Endothelial cell (in vitro differentiated cells): Measurements from ENCODE around the gene KDM8. TPM values are rescaled to one million over a fixed set of nuclear protein-coding genes. Genes with fewer than 3 reads are reported as not detected.

ENCODE experiments used
- DNase-seq: peaks from one replicate; pipeline ENCODE4 v3.0.0; 2021; ENCODE audit warnings: low spot score
- H3K27ac Mint-ChIP-seq: one replicate; pipeline ENCODE4 v1.8.0; 2021; ENCODE audit warnings: mixed read lengths, inconsistent platforms; ENCODE audit not compliant: unreplicated experiment
- H3K27me3 Mint-ChIP-seq: one replicate; pipeline ENCODE4 v1.8.0; 2021; ENCODE audit warnings: mild to moderate bottlenecking, moderate library complexity, mixed read lengths, inconsistent platforms; ENCODE audit not compliant: unreplicated experiment
- H3K36me3 Mint-ChIP-seq: one replicate; pipeline ENCODE4 v1.8.0; 2021; ENCODE audit warnings: mild to moderate bottlenecking, low read depth, mixed read lengths, inconsistent platforms; ENCODE audit not compliant: unreplicated experiment
- H3K4me1 Mint-ChIP-seq: one replicate; pipeline ENCODE4 v1.8.0; 2021; ENCODE audit warnings: mild to moderate bottlenecking, mixed read lengths, inconsistent platforms; ENCODE audit not compliant: unreplicated experiment
- H3K4me3 Mint-ChIP-seq: one replicate; pipeline ENCODE4 v1.8.0; 2021; ENCODE audit warnings: mild to moderate bottlenecking, mixed read lengths, inconsistent platforms; ENCODE audit not compliant: unreplicated experiment
- H3K9me3 Mint-ChIP-seq: one replicate; pipeline ENCODE4 v1.8.0; 2021; ENCODE audit warnings: mixed read lengths, inconsistent platforms; ENCODE audit not compliant: unreplicated experiment
- total RNA-seq: library from RNA; stranded (reverse); fragmentation: NEBNext Ultra II Directional; extraction: Animal tissue kit (Norgen Biotek cat#: 25700); gene quantifications from one replicate; pipeline ENCODE4 v1.2.1, GENCODE V29; 2021; ENCODE audit not compliant: unreplicated experiment
- TF ChIP-seq, protein P1 (sequence below): fragments of 200-600 bp; sonication (generic); IDR thresholded peaks from one replicate; pipeline ENCODE4 v1.5.0; 2021; ENCODE audit warnings: antibody characterized with exemption; ENCODE audit not compliant: unreplicated experiment

Gene KDM8
- total RNA-seq, 1 donor from 2014 or later: 5.7 TPM

DNA sequence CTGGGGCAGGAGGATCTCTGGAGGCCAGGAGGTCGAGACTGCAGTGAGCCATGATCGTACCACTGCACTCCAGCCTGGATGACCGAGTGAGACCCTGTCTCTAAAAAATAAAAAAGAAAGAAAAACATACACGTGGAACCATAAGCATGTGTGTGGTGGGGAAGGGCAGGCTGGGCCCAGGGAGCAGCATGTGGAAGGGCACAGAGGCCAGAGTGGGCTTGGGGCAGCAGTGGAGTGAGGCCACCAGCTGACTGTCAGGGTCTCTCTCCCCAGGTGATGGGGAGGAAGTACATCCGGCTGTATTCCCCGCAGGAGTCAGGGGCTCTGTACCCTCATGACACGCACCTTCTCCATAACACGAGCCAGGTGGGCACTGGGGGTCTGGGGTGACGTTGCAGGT lies 16.8 kb downstream of the KDM8 start:
- no peaks in the 10 kb centered on the region for H3K9me3 Mint-ChIP-seq
- H3K4me3 Mint-ChIP-seq: no peak overlapping the region
- no peak overlapping the region for H3K27ac Mint-ChIP-seq
- H3K36me3 Mint-ChIP-seq: peaks cover 7% of the 10 kb centered on the region
- no peaks in the 10 kb centered on the region for H3K4me1 Mint-ChIP-seq
- peaks cover 8% of the 10 kb centered on the region for H3K27me3 Mint-ChIP-seq
- DNase-seq: no peak
- TF ChIP-seq, protein P1, sequence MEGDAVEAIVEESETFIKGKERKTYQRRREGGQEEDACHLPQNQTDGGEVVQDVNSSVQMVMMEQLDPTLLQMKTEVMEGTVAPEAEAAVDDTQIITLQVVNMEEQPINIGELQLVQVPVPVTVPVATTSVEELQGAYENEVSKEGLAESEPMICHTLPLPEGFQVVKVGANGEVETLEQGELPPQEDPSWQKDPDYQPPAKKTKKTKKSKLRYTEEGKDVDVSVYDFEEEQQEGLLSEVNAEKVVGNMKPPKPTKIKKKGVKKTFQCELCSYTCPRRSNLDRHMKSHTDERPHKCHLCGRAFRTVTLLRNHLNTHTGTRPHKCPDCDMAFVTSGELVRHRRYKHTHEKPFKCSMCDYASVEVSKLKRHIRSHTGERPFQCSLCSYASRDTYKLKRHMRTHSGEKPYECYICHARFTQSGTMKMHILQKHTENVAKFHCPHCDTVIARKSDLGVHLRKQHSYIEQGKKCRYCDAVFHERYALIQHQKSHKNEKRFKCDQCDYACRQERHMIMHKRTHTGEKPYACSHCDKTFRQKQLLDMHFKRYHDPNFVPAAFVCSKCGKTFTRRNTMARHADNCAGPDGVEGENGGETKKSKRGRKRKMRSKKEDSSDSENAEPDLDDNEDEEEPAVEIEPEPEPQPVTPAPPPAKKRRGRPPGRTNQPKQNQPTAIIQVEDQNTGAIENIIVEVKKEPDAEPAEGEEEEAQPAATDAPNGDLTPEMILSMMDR: no peak

DNA sequence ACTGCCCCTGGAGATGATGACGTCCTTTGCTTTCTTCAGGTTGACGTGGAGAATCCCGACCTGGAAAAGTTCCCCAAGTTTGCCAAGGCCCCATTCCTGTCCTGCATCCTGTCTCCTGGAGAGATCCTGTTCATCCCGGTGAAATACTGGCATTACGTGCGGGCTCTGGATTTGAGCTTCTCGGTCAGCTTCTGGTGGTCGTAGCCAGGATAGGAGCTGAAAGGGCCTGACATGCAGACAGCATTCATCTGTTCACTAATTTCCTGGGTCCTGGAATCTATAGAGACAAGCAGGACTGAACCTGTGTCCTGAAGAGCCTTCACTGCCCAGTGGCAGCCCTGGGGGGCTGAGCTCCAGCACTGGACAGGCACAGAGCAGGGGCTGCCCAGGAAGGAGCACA lies 17.2 kb downstream of the KDM8 start:
- no peak for DNase-seq
- TF ChIP-seq, protein P1: no peak
- Mint-ChIP-seq H3K27me3 (peaks cover 8% of the 10 kb centered on the region), H3K4me1 (no peaks in the 10 kb centered on the region), H3K9me3 (no peaks in the 10 kb centered on the region), H3K36me3 (peaks cover 5% of the 10 kb centered on the region), H3K27ac (no peak overlapping the region), H3K4me3 (no peak overlapping the region)

DNA sequence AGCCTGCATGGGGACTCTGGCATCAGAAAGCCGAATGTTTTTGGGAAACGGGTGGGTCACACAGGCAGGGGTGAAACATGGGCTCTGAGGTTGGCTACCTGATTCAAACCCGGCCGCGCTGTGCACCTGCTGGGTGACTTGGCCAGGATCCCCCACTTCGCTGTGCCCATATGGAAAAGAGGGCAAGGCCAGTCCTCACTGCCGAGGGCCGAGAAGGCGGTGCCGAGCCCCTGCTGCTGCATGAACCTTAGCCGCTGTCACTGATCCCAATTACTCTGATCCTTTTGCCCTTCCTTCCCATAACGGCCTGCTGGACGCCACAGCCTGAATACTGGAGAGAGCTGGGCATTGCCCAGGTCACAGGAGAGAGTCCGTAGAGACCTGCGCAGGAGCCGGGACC lies 17.7 kb downstream of the KDM8 start:
- no peak overlapping the region for H3K4me3 Mint-ChIP-seq

DNA sequence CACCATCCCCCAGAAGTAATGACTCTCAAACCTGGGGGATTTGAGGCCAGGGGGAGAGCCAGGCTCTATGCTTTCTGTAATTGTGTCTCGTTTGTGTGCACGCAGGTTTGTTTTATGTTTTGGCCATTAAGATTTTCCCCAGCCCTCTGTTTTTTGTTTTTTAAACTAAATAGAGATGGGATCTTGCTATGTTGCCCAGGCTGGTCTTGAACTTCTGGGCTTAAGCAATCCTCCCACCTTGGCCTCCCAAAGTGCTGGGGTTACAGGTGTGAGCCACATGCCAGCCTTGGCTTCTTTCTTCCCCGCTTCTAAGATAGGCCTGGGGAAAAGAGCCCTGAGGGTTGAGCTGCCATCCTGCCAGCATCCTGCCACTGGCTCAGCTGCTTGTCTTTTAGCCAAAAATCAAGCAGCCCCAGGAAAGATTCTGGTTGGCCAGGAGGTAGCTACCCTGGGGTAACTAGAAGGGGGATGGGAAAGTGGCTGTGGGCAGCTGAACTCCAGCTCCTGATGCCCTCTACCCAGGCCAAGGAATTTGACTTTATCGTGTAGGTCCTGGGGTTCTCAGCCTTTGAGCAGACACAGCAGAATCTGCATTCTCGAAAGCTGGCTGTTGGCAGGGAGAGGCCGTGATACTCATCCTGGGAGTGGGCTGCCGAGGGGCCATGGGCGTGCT lies 18.4 kb downstream of the KDM8 start:
- TF ChIP-seq, protein P1: no peak
- Mint-ChIP-seq H3K4me1 (no peaks in the 10 kb centered on the region), H3K27ac (no peak overlapping the region), H3K9me3 (no peaks in the 10 kb centered on the region), H3K36me3 (peaks cover 4% of the 10 kb centered on the region), H3K27me3 (peaks cover 10% of the 10 kb centered on the region), H3K4me3 (no peak overlapping the region)
- no peak for DNase-seq

More for the DNA sequence above, 17.7 kb downstream of the KDM8 start:
- Mint-ChIP-seq H3K36me3 (peaks cover 4% of the 10 kb centered on the region), H3K9me3 (no peaks in the 10 kb centered on the region), H3K27ac (no peak overlapping the region), H3K4me1 (no peaks in the 10 kb centered on the region), H3K27me3 (peaks cover 8% of the 10 kb centered on the region)
- TF ChIP-seq, protein P1: no peak
- DNase-seq: no peak
